Measurements from ENCODE around the gene C1QTNF7. TPM values are rescaled to one million over a fixed set of nuclear protein-coding genes. Genes with fewer than 3 reads are reported as not detected.

Gene C1QTNF7
- total RNA-seq, 1 donor from 2014 or later, result not detected

GRCh38 chr4:15381806-15382338 is 46.0 kb upstream of the C1QTNF7 start:
- Mint-ChIP-seq H3K9me3 (ENCODE audit: unreplicated experiment) (peaks cover 4% of the 10 kb centered on the region), H3K27ac (ENCODE audit: unreplicated experiment) (no peak overlapping the region), H3K4me3 (ENCODE audit: unreplicated experiment) (no peak overlapping the region), H3K4me1 (ENCODE audit: low read depth, unreplicated experiment) (peaks cover 13% of the 10 kb centered on the region), H3K36me3 (ENCODE audit: low read depth, unreplicated experiment) (no peaks in the 10 kb centered on the region), H3K27me3 (ENCODE audit: low read depth, unreplicated experiment) (peaks cover 1% of the 10 kb centered on the region)
- no peak overlapping the region for H3K4me2 ChIP-seq (ENCODE audit: low read length)
- no peak overlapping the region for H3K4me3 ChIP-seq (ENCODE audit: insufficient read depth, low read depth, low read length)
- H2AFZ ChIP-seq (ENCODE audit: low read depth, low read length), result no peak overlapping the region
- H3K9me3 ChIP-seq (ENCODE audit: insufficient read depth, low read depth, low read length), result no peaks in the 10 kb centered on the region
- no peaks in the 10 kb centered on the region for H3K36me3 ChIP-seq (ENCODE audit: insufficient read depth, low read length)
- no peaks in the 10 kb centered on the region for H4K20me1 ChIP-seq (ENCODE audit: insufficient read depth, low read length)
- H3K4me1 ChIP-seq (ENCODE audit: insufficient read depth, low read length), result no peaks in the 10 kb centered on the region
- no peak overlapping the region for H3K9ac ChIP-seq (ENCODE audit: low read length)
- no peaks in the 10 kb centered on the region for H3K79me2 ChIP-seq (ENCODE audit: insufficient read depth, low read length)
- DNase-seq (ENCODE audit: low read depth) (no peak), FAIRE-seq (no peak)
- peaks cover 2% of the 10 kb centered on the region for H3K27me3 ChIP-seq (ENCODE audit: insufficient read depth, low read length)
- no peak for TF ChIP-seq CTCF (IDR thresholded peaks at IDR 0.05; ENCODE audit: insufficient read depth, low read depth, low read length)
- TF ChIP-seq EZH2 (IDR thresholded peaks at IDR 0.05; ENCODE audit: insufficient read depth, low read length), result no peak
- no peak overlapping the region for H3K27ac ChIP-seq (ENCODE audit: low read depth, low read length)

GRCh38 chr4:15382669-15383273 is 45.1 kb upstream of the C1QTNF7 start:
- no peak for TF ChIP-seq EZH2 (IDR thresholded peaks at IDR 0.05; ENCODE audit: insufficient read depth, low read length)
- TF ChIP-seq CTCF (IDR thresholded peaks at IDR 0.05; ENCODE audit: insufficient read depth, low read depth, low read length), result no peak
- Mint-ChIP-seq H3K36me3 (ENCODE audit: low read depth, unreplicated experiment) (no peaks in the 10 kb centered on the region), H3K27me3 (ENCODE audit: low read depth, unreplicated experiment) (peaks cover 1% of the 10 kb centered on the region), H3K4me1 (ENCODE audit: low read depth, unreplicated experiment) (peaks cover 6% of the 10 kb centered on the region), H3K4me3 (ENCODE audit: unreplicated experiment) (no peak overlapping the region), H3K9me3 (ENCODE audit: unreplicated experiment) (peaks cover 4% of the 10 kb centered on the region), H3K27ac (ENCODE audit: unreplicated experiment) (no peak overlapping the region)
- Histone ChIP-seq H3K27ac (ENCODE audit: low read depth, low read length) (no peak overlapping the region), H3K9ac (ENCODE audit: low read length) (no peak overlapping the region), H3K36me3 (ENCODE audit: insufficient read depth, low read length) (no peaks in the 10 kb centered on the region), H3K27me3 (ENCODE audit: insufficient read depth, low read length) (peaks cover 2% of the 10 kb centered on the region), H3K4me1 (ENCODE audit: insufficient read depth, low read length) (no peaks in the 10 kb centered on the region), H3K4me3 (ENCODE audit: insufficient read depth, low read depth, low read length) (no peak overlapping the region), H3K9me3 (ENCODE audit: insufficient read depth, low read depth, low read length) (no peaks in the 10 kb centered on the region), H3K4me2 (ENCODE audit: low read length) (no peak overlapping the region), H3K79me2 (ENCODE audit: insufficient read depth, low read length) (no peaks in the 10 kb centered on the region), H2AFZ (ENCODE audit: low read depth, low read length) (no peak overlapping the region), H4K20me1 (ENCODE audit: insufficient read depth, low read length) (no peaks in the 10 kb centered on the region)
- FAIRE-seq, result no peak
- DNase-seq (ENCODE audit: low read depth), result no peak

GRCh38 chr4:15385515-15385914 is 42.3 kb upstream of the C1QTNF7 start:
- H3K27ac Mint-ChIP-seq (ENCODE audit: unreplicated experiment), result no peak overlapping the region
- H3K27me3 Mint-ChIP-seq (ENCODE audit: low read depth, unreplicated experiment), result peaks cover 1% of the 10 kb centered on the region
- H3K4me3 Mint-ChIP-seq (ENCODE audit: unreplicated experiment), result no peak overlapping the region

More at GRCh38 chr4:15385515-15385914, 42.3 kb upstream of the C1QTNF7 start:
- Histone ChIP-seq H3K4me3 (ENCODE audit: insufficient read depth, low read depth, low read length) (no peak overlapping the region), H3K27me3 (ENCODE audit: insufficient read depth, low read length) (peaks cover 2% of the 10 kb centered on the region), H4K20me1 (ENCODE audit: insufficient read depth, low read length) (no peaks in the 10 kb centered on the region), H3K79me2 (ENCODE audit: insufficient read depth, low read length) (no peaks in the 10 kb centered on the region), H3K9me3 (ENCODE audit: insufficient read depth, low read depth, low read length) (no peaks in the 10 kb centered on the region), H3K27ac (ENCODE audit: low read depth, low read length) (no peak overlapping the region), H2AFZ (ENCODE audit: low read depth, low read length) (no peak overlapping the region), H3K4me1 (ENCODE audit: insufficient read depth, low read length) (no peaks in the 10 kb centered on the region), H3K36me3 (ENCODE audit: insufficient read depth, low read length) (no peaks in the 10 kb centered on the region), H3K4me2 (ENCODE audit: low read length) (no peak overlapping the region), H3K9ac (ENCODE audit: low read length) (no peak overlapping the region)
- H3K36me3 Mint-ChIP-seq (ENCODE audit: low read depth, unreplicated experiment), result no peaks in the 10 kb centered on the region
- no peak for DNase-seq (ENCODE audit: low read depth)
- H3K4me1 Mint-ChIP-seq (ENCODE audit: low read depth, unreplicated experiment), result no peaks in the 10 kb centered on the region
- H3K9me3 Mint-ChIP-seq (ENCODE audit: unreplicated experiment), result no peaks in the 10 kb centered on the region
- no peak for FAIRE-seq
- TF ChIP-seq CTCF (IDR thresholded peaks at IDR 0.05; ENCODE audit: insufficient read depth, low read depth, low read length), result no peak
- TF ChIP-seq EZH2 (IDR thresholded peaks at IDR 0.05; ENCODE audit: insufficient read depth, low read length), result no peak

Measured in astrocyte (in vitro differentiated cells and primary cell).